NCI-H2107 (cell line): Measurements from ENCODE around the gene FGFBP3.
"Not testable (repeated sequence)": the region's sequence is repeated elsewhere in the genome, so short reads cannot be mapped to it uniquely, and the experiment has no call there.

Experiments
- DNase-seq: peaks from one replicate; lab custom pipeline; 2025; lab: John Stamatoyannopoulos, UW

The FGFBP3 gene

GRCh38 chr10:91901784-91902677 lies 7.3 kb downstream of the FGFBP3 start:
- no peak for DNase-seq

DNA sequence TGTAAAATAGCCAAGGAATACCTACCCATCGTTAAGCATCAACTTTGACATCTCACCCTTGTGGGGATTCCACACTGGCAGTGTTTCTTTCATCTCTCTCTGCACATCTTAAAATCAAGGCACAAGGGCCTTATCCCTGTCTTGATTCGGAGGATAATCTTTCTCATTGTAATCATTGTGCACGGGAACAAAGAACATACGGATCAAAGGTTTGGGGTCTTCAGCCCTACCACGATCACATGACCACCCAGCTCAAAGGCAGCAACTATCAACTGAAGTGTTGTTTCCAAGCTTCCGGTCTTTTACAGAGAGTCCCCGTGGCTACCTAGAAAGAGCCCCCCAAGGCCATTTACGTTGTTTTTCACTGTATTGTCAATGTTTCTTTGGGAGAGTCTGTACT lies 11.9 kb downstream of the FGFBP3 start:
- no peak for DNase-seq

DNA sequence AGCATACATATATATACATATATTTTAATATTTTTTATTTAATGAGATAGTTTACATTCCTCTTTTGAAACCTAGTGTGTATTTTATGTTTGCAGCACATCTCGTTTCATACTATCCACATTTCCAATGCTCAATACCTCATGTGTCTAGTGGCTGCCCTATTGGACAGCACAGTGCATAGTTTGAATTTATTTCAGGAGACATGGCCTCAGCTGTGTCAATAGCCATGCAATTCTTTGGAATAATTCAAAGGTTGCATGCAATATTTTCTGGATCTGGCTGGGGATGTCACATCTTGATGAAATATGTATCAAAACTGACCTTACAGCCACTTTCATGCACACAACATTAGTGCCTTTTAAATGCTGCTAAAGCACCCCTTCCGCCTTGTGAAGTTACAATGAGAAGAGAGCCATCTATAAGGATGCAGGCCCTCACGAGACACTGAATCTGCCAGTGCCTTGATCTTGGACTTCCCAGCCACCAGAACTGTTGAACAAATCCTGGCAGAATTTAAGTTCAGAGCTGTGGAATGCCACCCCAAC lies 13.0 kb downstream of the FGFBP3 start:
- DNase-seq, result no peak

DNA sequence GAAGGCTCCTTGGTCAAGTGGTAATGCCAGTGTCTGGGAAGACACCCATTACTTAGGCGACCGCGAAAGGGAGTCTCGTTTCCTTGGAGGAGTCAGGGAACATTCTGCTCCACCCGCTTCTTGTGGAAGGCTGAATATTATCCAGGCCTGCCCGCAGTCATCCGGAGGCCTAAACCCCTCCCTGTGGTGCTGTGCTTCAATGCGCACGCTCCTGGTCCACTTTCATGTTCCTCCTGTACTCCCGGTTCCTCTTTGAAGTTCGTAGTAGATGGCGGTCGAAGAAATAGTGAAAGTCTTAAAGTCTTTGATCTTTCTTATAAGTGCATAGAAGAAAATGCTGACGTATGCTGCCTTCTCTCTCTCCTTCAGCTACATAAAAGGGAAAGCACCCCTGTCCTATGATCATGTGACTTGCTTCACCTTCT lies 15.0 kb downstream of the FGFBP3 start:
- not testable (repeated sequence) for DNase-seq

GRCh38 chr10:91893051-91893450 lies 16.2 kb downstream of the FGFBP3 start:
- no peak for DNase-seq

GRCh38 chr10:91891125-91892001 lies 17.9 kb downstream of the FGFBP3 start:
- no peak for DNase-seq

DNA sequence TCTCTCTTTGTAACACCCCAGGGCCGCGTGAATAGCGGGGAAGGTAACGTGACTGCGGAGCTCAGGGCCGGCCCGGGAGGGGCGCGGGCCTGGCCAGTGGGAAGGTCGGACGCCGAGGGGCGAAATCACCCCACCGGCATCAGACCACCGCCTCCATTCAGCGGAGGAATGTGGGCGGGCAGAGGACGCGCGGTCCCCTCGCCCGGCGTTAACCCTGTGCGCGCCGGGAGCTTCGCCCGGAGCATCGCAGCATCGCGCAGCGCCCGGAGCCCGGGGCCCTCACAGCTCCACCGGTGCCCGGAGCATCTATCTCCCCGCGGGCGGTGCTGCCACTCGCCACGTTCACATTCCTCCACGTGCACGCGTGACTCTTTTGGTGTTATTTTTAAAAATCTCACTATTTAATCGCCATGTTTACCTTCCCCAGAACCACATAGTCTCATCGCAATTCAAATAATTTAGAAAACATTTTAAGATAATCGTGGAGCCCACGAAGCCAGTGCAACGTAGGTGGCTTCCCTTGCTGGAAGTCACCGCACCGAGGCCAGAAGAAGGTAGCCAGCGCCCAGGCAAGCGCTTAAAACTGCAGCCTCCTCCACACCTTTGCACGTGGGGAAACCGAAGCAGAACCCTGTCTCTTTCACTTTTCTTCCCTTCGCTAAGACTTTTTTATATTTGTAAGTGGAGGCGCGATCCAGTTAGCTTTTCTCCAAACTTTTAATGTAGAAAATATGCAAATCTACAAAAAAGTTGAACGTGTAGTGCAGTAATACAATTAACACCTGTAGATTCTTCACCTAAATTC lies 21.8 kb downstream of the FGFBP3 start:
- DNase-seq, result no peak

DNA sequence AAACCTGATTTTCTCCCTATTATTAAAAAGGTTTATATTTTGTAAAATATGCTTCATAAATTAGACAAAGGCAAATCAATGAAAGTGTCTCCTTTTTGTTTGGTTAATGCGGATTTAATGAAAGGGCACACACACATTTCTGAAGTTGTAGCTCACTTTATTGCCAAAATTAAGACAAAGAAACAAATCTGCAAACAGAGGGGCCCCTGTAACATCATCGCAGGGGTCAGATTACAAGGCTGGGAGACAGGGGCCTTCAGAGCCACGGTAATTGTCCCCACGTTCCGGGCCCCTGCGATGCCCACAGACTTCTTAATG lies 22.4 kb downstream of the FGFBP3 start:
- DNase-seq, result no peak

- DNase-seq, result no peak
Measured at GRCh38 chr10:91885362-91886079, 23.8 kb downstream of the FGFBP3 start.

GRCh38 chr10:91884536-91884935 lies 24.8 kb downstream of the FGFBP3 start:
- no peak for DNase-seq

DNA sequence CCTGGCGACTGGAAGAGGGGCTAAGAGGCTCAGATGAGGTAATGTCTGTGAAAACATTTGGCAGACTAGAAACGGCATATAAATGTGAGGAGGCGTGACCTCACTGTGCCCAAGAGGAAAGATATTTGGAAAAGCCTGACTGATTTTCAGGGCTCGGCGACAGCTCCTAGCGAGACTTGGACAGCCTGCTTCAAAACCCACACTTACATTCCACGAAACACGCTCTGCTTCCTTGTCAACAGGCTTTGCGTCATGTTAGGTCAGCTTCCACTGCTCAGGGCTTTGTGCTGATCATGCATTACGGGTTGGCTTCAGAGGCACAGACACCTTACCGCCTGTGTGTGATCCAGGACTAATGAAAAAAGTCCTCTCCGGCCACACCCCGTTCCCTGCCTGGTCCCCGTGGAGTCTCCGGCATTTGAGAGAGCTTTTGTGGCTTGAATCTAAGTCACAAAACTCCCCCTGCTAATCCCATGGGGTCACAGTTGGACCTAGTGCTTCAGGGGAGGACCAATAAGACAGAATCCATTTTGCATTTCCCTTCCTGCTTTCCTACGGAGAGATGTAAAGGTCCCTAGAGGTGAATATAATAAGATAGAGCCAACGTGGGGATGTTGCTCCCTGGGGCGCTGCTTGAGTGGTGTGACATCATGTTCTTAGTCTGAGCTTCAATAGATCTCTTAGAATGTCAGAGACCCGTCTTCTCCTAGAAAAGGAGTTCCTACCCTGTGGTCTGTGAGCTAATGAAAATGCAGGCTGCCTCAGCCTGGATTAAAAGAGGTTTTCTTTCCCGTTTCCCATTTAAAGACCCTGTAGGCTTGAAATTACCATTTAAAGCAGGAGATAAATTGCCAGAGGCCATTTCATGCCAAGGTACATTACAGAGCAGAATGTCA lies 25.5 kb downstream of the FGFBP3 start:
- DNase-seq, result no peak

DNA sequence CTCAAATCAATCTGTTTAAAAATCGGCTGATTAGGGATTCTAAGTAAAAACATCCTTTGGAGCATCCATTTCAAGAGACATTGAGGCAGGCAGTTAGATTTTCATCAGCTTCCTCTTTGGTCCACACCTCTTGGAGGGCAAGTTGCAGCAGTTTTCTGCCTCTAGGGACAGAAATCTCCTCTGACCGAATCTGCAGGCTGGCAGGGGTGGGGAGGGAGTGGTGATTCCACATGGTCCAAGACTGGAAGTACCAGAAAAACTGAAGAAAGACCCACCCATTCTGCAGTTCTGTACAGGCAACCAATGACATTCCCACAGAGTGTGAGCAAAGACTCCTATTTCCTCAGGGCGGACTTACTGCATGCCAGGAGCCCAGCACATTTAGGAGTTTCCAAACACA lies 29.0 kb downstream of the FGFBP3 start:
- no peak for DNase-seq

DNA sequence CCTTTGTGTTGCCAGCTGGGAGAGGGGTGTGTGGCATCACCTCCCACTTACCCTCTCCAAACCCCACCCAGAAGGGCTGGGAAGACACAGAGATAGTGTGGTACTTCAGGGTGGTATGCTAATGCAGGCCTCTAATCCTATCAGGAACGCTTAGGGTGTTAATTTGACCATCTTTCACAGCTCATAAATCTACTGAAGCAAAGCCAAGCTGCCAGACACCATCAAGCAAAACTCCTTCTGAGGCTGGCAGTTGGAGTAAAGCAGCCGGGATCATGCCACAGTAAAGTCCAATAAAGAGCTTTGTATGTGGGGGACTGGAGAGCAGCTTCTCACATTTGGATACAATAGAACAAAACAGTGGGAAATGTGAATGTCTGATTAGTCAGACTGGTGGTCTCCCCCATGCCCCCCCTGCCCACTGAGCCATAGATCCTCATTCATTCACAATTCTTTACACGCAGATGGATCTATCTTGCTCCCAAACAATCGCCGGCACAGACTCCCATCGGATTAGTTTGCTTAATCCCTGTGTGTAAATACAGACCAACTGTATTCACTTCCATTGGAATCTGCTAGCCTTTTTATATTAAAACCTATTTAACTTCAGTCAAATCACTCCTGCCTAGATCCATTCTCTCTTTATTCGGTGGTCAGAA lies 29.6 kb downstream of the FGFBP3 start:
- no peak for DNase-seq

DNA sequence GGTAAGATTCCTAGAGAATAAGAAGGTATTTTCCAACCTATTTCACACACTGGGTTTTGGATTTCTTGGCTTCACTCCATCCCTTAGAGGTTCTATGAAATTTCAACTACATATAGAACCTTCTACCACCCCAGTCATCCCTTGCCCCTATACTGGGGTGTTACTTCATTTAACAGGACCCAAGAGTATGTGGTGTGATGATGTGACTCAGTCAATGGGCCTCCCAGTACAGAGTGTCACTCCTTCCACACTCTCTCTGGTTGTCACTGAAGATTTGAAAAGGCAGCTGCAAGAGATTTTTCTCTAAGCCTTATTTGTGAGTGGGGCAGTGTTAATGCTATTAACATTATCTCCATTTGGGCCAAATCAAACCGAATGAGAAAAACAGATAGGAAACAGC lies 33.5 kb downstream of the FGFBP3 start:
- DNase-seq, result no peak

- DNase-seq, result no peak
Measured at GRCh38 chr10:91875156-91875555, 34.1 kb downstream of the FGFBP3 start.

GRCh38 chr10:91865562-91866081 lies 43.7 kb downstream of the FGFBP3 start:
- DNase-seq, result no peak

DNA sequence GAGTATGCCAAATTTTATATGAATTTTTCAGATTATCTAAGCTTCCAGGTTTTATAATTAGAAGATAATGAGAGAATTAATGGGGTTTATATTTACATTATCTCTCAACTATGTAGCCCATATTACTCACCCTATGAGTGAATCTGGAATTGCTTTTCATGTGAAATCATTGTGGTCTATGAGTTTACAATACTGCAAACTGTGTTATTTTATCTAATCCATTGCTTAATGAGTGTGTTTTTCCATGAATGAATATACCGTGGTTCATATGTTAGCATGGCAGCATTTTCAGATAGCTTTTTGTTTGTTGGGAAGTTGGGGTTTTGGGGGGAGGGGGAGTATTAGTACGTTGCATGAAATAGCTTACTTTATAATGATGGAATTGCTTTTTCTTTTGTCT lies 44.5 kb downstream of the FGFBP3 start:
- DNase-seq, result no peak

- no peak for DNase-seq
Measured at GRCh38 chr10:91864099-91864498, 45.2 kb downstream of the FGFBP3 start.

- no peak for DNase-seq
Measured at GRCh38 chr10:91860885-91861284, 48.4 kb downstream of the FGFBP3 start.

GRCh38 chr10:91856637-91857036 lies 52.6 kb downstream of the FGFBP3 start:
- DNase-seq, result no peak
